C4-2B (cell line): ENCODE results near the gene IL17C.

Experiments
- H3K27ac ChIP-seq: fragments of 450-650 bp; 2 replicates; pipeline ENCODE4 v1.5.1; 2017
- ZFX ChIP-seq: fragments of 450-650 bp; IDR thresholded peaks from 2 replicates; pipeline ENCODE4 v1.6.1; 2017
- TF ChIP-seq, protein P1 (sequence below): fragments of 450-650 bp; conservative IDR thresholded peaks from 2 replicates; pipeline ENCODE4 v1.5.1; 2017; ENCODE audit warnings: mild to moderate bottlenecking

IL17C gene

DNA sequence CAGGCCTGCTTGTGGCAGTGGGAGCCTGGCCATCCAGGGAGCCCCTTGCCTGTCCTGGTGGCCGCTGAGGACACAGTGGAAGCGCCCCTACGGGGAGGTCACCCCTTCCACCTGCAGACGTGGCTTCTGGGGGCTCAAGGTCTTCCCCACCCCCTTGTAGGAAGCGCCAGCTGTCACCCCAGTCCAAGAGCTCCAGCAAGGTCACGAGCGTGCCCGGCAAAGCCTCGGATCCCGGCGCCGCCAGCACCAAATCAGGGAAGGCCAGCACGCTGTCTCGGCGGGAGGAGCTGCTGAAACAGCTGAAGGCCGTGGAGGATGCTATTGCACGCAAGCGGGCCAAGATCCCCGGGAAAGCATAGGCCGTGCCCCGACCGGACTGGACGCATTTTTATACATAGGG, 7.4 kb upstream of the IL17C start:
- no peak overlapping the region for H3K27ac ChIP-seq
- TF ChIP-seq, protein P1, sequence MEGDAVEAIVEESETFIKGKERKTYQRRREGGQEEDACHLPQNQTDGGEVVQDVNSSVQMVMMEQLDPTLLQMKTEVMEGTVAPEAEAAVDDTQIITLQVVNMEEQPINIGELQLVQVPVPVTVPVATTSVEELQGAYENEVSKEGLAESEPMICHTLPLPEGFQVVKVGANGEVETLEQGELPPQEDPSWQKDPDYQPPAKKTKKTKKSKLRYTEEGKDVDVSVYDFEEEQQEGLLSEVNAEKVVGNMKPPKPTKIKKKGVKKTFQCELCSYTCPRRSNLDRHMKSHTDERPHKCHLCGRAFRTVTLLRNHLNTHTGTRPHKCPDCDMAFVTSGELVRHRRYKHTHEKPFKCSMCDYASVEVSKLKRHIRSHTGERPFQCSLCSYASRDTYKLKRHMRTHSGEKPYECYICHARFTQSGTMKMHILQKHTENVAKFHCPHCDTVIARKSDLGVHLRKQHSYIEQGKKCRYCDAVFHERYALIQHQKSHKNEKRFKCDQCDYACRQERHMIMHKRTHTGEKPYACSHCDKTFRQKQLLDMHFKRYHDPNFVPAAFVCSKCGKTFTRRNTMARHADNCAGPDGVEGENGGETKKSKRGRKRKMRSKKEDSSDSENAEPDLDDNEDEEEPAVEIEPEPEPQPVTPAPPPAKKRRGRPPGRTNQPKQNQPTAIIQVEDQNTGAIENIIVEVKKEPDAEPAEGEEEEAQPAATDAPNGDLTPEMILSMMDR = no peak
- TF ChIP-seq ZFX = no peak

DNA sequence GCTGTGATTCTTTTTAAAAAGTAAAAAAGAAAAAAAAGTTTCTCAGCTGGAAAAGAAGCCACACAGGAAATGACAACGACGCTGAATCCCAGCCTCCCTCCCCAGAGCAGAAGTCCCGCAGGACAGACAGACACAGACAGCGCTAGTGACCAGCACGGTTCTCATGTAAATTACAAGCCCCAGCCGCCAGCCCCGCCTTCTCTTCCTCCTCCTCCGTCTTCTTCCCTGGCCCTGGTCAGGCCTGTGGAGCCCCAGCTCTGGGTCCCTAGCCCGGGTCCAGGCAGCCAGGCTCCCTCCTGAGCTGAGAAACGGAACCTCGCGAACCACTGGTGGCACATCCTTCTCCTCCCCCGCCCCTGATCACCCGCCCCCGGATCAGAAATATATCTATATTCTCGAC, 7.0 kb upstream of the IL17C start:
- no peak for TF ChIP-seq ZFX
- TF ChIP-seq, protein P1 = no peak
- no peak overlapping the region for H3K27ac ChIP-seq

DNA sequence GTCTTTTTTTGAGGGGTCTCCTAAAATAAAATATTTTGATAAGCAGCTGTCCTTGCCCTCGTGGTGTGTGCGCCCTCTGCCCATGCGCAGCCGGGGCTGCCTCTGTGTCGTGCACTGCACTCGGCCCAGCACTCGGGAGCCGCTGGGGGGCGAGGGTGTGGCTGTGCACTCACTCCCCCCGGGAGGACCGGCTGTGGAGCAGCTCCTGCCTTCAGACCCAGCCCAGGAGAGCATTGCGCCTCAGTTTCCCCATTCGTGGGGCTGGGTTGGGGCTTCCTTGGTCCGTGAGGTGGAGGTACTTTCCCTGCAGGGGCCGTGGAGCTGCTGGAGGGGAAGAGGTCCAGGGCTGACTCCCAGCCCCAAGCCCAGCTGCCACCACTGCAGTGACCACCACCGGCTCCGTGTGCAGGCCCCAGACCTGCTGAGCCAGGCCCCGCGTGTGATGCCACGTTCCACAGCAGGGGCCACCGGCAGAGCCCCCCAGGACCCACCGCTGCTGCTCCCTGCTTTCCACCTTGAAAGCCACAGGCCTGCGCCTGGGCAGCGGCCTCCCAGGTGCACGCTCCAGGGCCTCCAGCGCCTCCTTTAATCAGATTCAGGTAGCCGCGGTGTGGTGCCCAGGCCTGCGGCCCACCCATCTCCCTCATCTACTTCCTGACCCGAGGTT, 6.3 kb upstream of the IL17C start:
- H3K27ac ChIP-seq = no peak overlapping the region
- TF ChIP-seq ZFX = no peak
- TF ChIP-seq, protein P1 = no peak

DNA sequence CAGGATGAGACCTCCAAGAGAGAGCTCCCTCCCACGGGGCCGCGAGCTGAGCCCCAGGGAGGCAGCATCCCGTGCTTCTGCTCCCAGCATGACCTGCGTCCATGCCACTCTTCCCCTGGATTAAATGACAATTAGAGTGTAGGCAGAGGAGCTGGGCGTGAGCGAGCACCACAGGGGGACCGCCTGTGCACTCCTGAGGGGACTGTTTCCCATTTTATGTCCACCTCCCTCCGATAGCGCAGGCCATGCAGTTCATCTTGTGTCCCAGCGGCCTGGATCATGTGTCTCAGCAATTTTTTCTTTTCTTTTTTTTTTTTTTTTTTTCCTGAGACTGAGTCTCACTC, 5.8 kb upstream of the IL17C start:
- no peak for TF ChIP-seq ZFX
- TF ChIP-seq, protein P1 = no peak

DNA sequence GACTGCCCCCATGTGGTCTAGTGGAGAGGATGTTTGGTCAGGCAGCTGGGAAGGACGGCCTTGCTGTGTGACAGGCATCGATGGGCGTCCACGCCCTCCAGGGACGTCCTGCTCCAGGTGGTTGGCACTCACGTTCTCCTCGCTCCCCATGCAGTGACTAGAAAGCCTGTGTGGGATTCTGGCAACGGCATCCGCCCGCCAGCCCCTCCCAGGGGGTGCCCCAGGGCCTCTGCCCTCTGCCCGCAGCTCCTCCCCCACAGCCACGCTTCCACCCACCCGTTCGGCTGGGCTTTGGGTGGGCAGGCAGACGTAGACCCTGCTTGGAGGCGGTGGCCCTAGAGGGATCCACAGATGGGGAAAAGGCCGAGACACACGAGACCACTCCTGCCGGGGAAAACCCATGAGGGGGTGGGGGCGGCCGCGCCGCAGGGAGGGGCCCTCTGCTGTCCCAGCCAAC, 4.7 kb upstream of the IL17C start:
- TF ChIP-seq, protein P1 = no peak; the same call in 1 of the 2 replicates
- TF ChIP-seq ZFX = no peak
- H3K27ac ChIP-seq = no peak overlapping the region

More for the DNA sequence above, 5.8 kb upstream of the IL17C start:
- no peak overlapping the region for H3K27ac ChIP-seq

DNA sequence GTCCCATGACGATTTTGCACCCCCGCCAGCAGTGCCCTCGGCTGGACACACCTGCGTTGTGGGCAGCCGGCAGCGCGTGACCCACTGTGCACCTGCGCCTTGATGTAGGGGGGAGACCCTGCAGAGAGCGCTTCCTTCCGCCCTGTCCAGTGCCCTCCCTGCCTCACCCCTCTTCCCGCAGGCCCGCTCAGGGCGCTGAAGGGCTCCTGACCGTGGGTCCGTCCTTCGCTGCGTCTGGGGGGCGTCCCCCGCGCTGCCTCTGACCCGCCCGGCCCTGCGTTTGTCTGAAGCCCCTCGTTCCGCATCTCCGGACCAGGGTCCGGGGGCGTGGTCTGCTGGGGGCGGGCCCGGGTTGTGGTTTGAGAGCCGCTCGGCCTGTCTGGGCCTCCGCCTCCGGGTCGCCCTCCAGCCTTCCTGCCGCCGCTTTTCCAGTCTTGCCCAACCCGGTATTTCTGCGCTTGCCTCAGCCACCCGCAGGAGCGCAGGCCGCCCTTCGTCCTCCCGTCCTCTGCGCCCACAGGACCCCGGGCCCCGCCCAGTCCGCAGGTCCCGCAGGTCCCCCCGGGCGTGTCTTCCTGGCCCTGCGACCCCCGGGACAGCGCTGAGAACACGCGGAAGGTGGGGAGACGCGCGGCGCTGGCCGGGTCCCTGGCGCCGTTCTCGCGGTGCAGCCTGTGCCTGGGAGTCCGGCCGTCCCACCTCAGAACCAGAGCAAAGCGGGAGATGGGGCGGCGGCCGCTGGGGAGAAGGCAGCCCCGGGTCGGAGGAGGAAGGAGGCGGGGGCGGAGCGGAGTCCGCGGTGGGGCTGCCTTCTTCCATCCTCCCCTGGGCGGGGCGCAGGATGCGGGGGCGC, 4.0 kb upstream of the IL17C start:
- no peak overlapping the region for H3K27ac ChIP-seq

More for the DNA sequence above, 4.0 kb upstream of the IL17C start:
- TF ChIP-seq, protein P1 = no peak
- TF ChIP-seq ZFX = no peak
